GM23338 (cell line): ENCODE measurements around the gene CLCN2.

Source experiments
- CREB1 ChIP-seq: fragments of 250-450 bp; sonication (Bioruptor Pico); IDR thresholded peaks from 2 replicates; pipeline ENCODE4 v1.5.0; 2020; ENCODE audit warnings: low read depth, mild to moderate bottlenecking, moderate library complexity
- CTCF ChIP-seq, 2 experiments: fragments of 200-600 bp in 1 of 2; sonication (generic) in 1 of 2; conservative IDR thresholded peaks; 2 replicates each; pipeline versions ENCODE4 v1.5.1 to v1.6.1; 2016 to 2017; ENCODE audit warnings: antibody characterized with exemption in 2 of 2, low read depth in 2 of 2, mild to moderate bottlenecking in 2 of 2, moderate library complexity in 1 of 2
- EZH2 ChIP-seq: fragments of 200-600 bp; sonication (generic); IDR thresholded peaks from one replicate; pipeline ENCODE4 v1.8.0; 2017; ENCODE audit warnings: antibody characterized with exemption, mild to moderate bottlenecking, low read depth; ENCODE audit not compliant: unreplicated experiment
- EZH2phosphoT487 ChIP-seq: fragments of 200-600 bp; sonication (generic); IDR thresholded peaks from one replicate; pipeline ENCODE4 v1.8.1; 2018; ENCODE audit warnings: antibody characterized with exemption; ENCODE audit not compliant: unreplicated experiment
- POLR2AphosphoS5 ChIP-seq: IDR thresholded peaks from 2 replicates; pipeline ENCODE4 v1.6.1; 2016; ENCODE audit warnings: antibody characterized with exemption, low read depth
- REST ChIP-seq: IDR thresholded peaks from one replicate; pipeline ENCODE4 v1.6.1; 2018; ENCODE audit warnings: antibody characterized with exemption; ENCODE audit not compliant: unreplicated experiment
- STAT1 ChIP-seq: IDR thresholded peaks from one replicate; pipeline ENCODE4 v1.6.1; 2016; ENCODE audit warnings: antibody characterized with exemption; ENCODE audit not compliant: unreplicated experiment
- ZNF331 ChIP-seq: fragments of 250-450 bp; sonication (Bioruptor Pico); IDR thresholded peaks from 2 replicates; pipeline ENCODE4 v1.5.0; 2020; ENCODE audit warnings: low read depth, mild to moderate bottlenecking, moderate library complexity

GRCh38 chr3:184333700-184334099, 27.7 kb downstream of the CLCN2 start:
- TF ChIP-seq CTCF (conservative IDR thresholded peaks at IDR 0.05; ENCODE audit: low read depth in 2 of 2), result no peak
- TF ChIP-seq CREB1 (CRISPR knock-in tag), result no peak
- no peak for TF ChIP-seq STAT1
- no peak for TF ChIP-seq POLR2AphosphoS5
- TF ChIP-seq EZH2, result no peak
- no peak for TF ChIP-seq REST
- TF ChIP-seq ZNF331 (CRISPR knock-in tag), result no peak
- no peak for TF ChIP-seq EZH2phosphoT487
